OCI-LY7 (cell line): ENCODE measurements around the gene C4BPA. TPM values are rescaled to one million over a fixed set of nuclear protein-coding genes. Genes with fewer than 3 reads are reported as not detected.

Experiments used
- BruUV-seq: library from RNA; stranded (reverse); fragments of 400-500 nt; replicated peaks from 2 replicates; lab custom pipeline; 2021; lab: Mats Ljungman, UMichigan
- CTCF ChIA-PET: fragments of 300-600 bp; sonication (Branson Sonifier 250); formaldehyde crosslinking; loops from one replicate; lab custom pipeline; 2022; ENCODE audit warnings: antibody characterized with exemption; ENCODE audit not compliant: unreplicated experiment; lab: Charles Lee
- POLR2A ChIA-PET: fragments of 300-600 bp; sonication (Branson Sonifier 250); formaldehyde crosslinking; loops from one replicate; lab custom pipeline; 2022; ENCODE audit warnings: antibody characterized with exemption; lab: Charles Lee
- DNase-seq: peaks from one replicate; pipeline ENCODE4 v3.0.0-alpha.2; 2015; ENCODE audit warnings: low spot score
- H2AFZ ChIP-seq: fragments of 200-600 bp; sonication (generic), shearing (Covaris generic); 2 replicates; pipeline ENCODE4 v1.6.1; 2014; ENCODE audit warnings: mild to moderate bottlenecking, antibody characterized with exemption, low read length, moderate library complexity
- H3K27ac ChIP-seq: fragments of 200-600 bp; sonication (generic); 2 replicates; pipeline ENCODE4 v1.5.1; 2014; ENCODE audit warnings: mixed run types, low read depth, mild to moderate bottlenecking, moderate library complexity, low read length, inconsistent platforms; ENCODE audit not compliant: poor library complexity, severe bottlenecking
- H3K36me3 ChIP-seq: fragments of 200-600 bp; sonication (generic); 2 replicates; pipeline ENCODE4 v1.6.1; 2014; ENCODE audit warnings: mild to moderate bottlenecking, antibody characterized with exemption, low read length, moderate library complexity, mixed read lengths; ENCODE audit not compliant: insufficient read depth
- H3K4me1 ChIP-seq: fragments of 200-600 bp; sonication (generic); 2 replicates; pipeline ENCODE4 v1.5.1; 2014; ENCODE audit warnings: mild to moderate bottlenecking, low read length; ENCODE audit not compliant: insufficient read depth, poor library complexity, severe bottlenecking
- H3K4me2 ChIP-seq: fragments of 200-600 bp; sonication (generic); 2 replicates; pipeline ENCODE4 v1.6.1; 2014; ENCODE audit warnings: mild to moderate bottlenecking, low read length
- H3K4me3 ChIP-seq: fragments of 200-600 bp; sonication (generic); 2 replicates; pipeline ENCODE4 v1.5.1; 2014; ENCODE audit warnings: mild to moderate bottlenecking, low read depth, low read length; ENCODE audit not compliant: poor library complexity, severe bottlenecking
- H3K79me2 ChIP-seq: fragments of 200-600 bp; sonication (generic); 2 replicates; pipeline ENCODE4 v1.6.1; 2016; ENCODE audit warnings: low read depth, mild to moderate bottlenecking, low read length, moderate library complexity, mixed read lengths; ENCODE audit not compliant: insufficient read depth
- H3K9me2 ChIP-seq: fragments of 200-600 bp; sonication (generic); 2 replicates; pipeline ENCODE4 v1.6.1; 2016; ENCODE audit warnings: mild to moderate bottlenecking, low read length, mixed read lengths; ENCODE audit not compliant: insufficient read depth
- H3K9me3 ChIP-seq: fragments of 200-600 bp; sonication (generic); 2 replicates; pipeline ENCODE4 v1.6.1; 2014; ENCODE audit warnings: mild to moderate bottlenecking, mixed run types, low read length, mixed read lengths
- H4K20me1 ChIP-seq: fragments of 200-600 bp; sonication (generic); 2 replicates; pipeline ENCODE4 v1.6.1; 2014; ENCODE audit warnings: mild to moderate bottlenecking, antibody characterized with exemption, low read length, moderate library complexity, mixed read lengths; ENCODE audit not compliant: insufficient read depth
- CTCF ChIP-seq: fragments of 200-600 bp; sonication (generic); conservative IDR thresholded peaks from 2 replicates; pipeline ENCODE4 v1.5.1; 2014; ENCODE audit warnings: mild to moderate bottlenecking, antibody characterized with exemption, low read length, moderate library complexity, mixed read lengths
- EZH2phosphoT487 ChIP-seq: fragments of 200-600 bp; sonication (generic); IDR thresholded peaks from 2 replicates; pipeline ENCODE4 v1.6.1; 2018; ENCODE audit warnings: low read depth, borderline replicate concordance, mild to moderate bottlenecking, mixed run types, antibody characterized with exemption, low read length, moderate library complexity, mixed read lengths
- intact Hi-C: fragments of 100-400 bp; cut with micrococcal nuclease; formaldehyde crosslinking; loops from one replicate; pipeline ENCODE4 v1.10.0; 2022; ENCODE audit not compliant: unreplicated experiment
- total RNA-seq, 2 experiments: library from RNA; depleted of rRNA in 1 of 2; stranded (reverse); fragments of >200 nt in 1 of 2; shearing (Covaris generic) in 1 of 2; gene quantifications; 2 replicates each; pipeline ENCODE4 v1.2.3, GENCODE V29; 2014 to 2022

The C4BPA gene
- total RNA-seq, 2 experiments from 2014 or later, result not detected

DNA sequence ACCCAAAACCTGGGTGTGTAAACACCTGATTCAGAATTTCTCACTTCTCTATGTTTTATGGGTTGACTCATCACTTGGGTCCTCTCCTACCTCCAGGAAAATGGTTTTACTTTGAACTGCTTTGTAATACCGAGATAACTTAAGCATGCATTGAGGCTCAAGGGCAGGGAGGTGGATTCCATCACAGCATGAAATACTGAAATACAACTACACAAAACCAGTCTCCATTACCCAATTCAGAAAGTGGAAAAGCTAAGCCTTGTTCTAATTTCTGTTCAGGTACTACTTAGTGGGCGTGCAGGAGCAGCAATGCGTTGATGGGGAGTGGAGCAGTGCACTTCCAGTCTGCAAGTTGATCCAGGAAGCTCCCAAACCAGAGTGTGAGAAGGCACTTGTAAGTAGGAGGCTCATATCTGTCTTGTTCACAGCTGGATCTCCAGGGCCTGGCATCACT is 6.1 kb upstream of the C4BPA start:
- TF ChIP-seq CTCF (no peak), EZH2phosphoT487 (no peak)
- Histone ChIP-seq H3K9me2 (no peaks in the 10 kb centered on the region), H3K4me2 (no peak overlapping the region), H3K4me1 (no peaks in the 10 kb centered on the region), H3K27ac (no peak overlapping the region), H4K20me1 (no peaks in the 10 kb centered on the region), H3K4me3 (no peak overlapping the region), H3K36me3 (no peaks in the 10 kb centered on the region), H3K79me2 (no peaks in the 10 kb centered on the region), H2AFZ (no peak overlapping the region), H3K9me3 (no peaks in the 10 kb centered on the region)
- BruUV-seq, result no TSS peak
- intact Hi-C loops, result no loop called here
- DNase-seq, result no peak
- POLR2A ChIA-PET, result no interaction called here
- CTCF ChIA-PET, result no interaction called here

DNA sequence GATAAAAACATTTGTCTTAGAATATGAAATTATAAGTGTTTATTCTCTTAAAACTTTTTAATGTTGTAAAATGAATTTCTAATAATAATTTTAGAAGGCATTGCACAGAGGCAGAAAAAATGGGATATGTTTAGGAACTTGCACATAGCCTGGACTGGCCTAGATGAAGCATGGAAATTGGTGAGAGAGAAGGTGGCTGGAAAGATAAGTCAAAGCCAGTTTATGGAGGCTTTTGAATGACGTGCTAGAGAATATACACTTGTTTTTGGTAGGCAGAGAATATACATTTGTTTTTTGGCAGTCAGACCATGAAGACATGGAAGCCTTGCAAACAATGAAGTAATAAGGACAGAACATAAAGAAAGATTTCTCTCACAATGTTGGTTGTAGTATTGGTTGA is 2.3 kb upstream of the C4BPA start:
- BruUV-seq, result no TSS peak
- Histone ChIP-seq H3K9me3 (no peaks in the 10 kb centered on the region), H3K4me1 (no peaks in the 10 kb centered on the region), H3K4me3 (no peak overlapping the region), H3K27ac (no peak overlapping the region), H3K9me2 (no peaks in the 10 kb centered on the region), H2AFZ (no peak overlapping the region), H4K20me1 (no peaks in the 10 kb centered on the region), H3K36me3 (no peaks in the 10 kb centered on the region), H3K79me2 (no peaks in the 10 kb centered on the region), H3K4me2 (no peak overlapping the region)
- intact Hi-C loops, result no loop called here
- no peak for DNase-seq
- no peak for TF ChIP-seq EZH2phosphoT487
- no peak for TF ChIP-seq CTCF
- POLR2A ChIA-PET, result interaction anchor here (0.7 kb wide), 1 partner anchor 55 kb away, joined by 3 read pairs; no protein-coding TSS in a partner anchor
- CTCF ChIA-PET, result no interaction called here

DNA sequence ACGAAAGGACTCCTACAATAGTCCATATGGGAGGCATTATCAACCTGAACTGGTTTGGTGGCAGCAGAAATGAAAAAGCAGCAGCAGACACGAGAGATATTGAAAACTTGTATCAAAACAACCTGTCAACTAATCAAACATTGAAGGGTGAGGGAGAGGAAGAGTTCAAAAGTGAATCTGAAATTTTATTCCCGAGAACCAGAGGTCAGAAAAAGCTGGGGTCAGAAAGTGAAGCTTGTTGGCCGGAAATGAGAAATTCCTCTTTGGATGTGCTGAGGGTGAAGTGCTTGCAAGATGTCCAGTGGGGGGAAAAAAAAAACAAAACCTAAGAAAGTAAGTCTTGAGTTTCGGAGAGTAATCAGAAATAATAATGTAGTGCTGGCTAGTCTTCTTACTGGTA is 1.9 kb upstream of the C4BPA start:
- intact Hi-C loops, result no loop called here
- H4K20me1 ChIP-seq, result no peaks in the 10 kb centered on the region
- CTCF ChIA-PET, result no interaction called here
- TF ChIP-seq CTCF, result no peak
- no peak for TF ChIP-seq EZH2phosphoT487
- BruUV-seq, result no TSS peak
- H3K36me3 ChIP-seq, result no peaks in the 10 kb centered on the region
- POLR2A ChIA-PET, result interaction anchor here (0.7 kb wide), 1 partner anchor 55 kb away, joined by 3 read pairs; no protein-coding TSS in a partner anchor
- DNase-seq, result no peak
- no peaks in the 10 kb centered on the region for H3K9me3 ChIP-seq
- H3K4me2 ChIP-seq, result no peak overlapping the region
- no peak overlapping the region for H3K27ac ChIP-seq
- H2AFZ ChIP-seq, result no peak overlapping the region
- H3K79me2 ChIP-seq, result no peaks in the 10 kb centered on the region
- H3K4me1 ChIP-seq, result no peaks in the 10 kb centered on the region
- H3K9me2 ChIP-seq, result no peaks in the 10 kb centered on the region
- no peak overlapping the region for H3K4me3 ChIP-seq
